NCI-H2171 (cell line): ENCODE results near the gene PCLO.
A peak's percentile ranks its signal among the peaks of the same experiment; 100 is the strongest.

ENCODE experiments used
- DNase-seq: peaks from one replicate; lab custom pipeline; 2025; lab: John Stamatoyannopoulos, UW

Gene PCLO

DNA sequence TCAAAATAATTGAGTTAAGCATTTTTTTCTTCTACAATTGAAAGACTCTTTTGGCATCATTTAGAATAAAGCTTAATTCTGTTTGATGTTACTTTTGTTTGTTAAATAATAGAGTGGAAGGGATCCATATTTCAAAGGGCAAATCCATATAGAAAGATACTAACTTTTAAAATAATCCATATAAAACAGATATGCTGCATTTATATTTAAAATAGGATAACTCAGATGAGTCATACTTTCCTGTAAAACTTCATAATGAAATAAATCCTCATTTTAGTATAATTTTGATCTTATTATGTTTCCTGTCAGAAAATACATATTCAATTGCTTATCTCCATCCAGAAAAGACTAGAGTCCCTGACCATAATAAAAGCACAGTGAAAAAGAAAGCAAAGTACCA lies 323.6 kb downstream of the PCLO start:
- DNase-seq: no peak

DNA sequence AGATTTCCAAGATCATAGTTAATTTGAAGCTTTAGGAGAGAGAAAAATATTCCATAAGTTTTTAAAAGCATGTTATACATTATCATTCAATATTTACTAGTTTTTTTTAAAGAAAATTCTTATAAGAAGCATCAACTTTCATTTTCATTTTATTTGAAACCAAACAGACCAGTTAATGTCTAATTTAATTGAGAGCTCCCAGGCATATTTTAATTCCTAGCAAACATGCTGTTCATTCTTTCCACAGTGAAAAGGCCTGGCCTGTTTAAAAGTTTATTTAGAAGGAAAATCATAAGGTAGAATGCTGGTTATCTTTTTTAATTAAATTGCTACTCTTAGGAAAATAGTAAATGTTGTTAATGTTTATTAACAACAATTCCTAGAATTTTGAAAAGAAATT lies 324.4 kb downstream of the PCLO start:
- no peak for DNase-seq

DNA sequence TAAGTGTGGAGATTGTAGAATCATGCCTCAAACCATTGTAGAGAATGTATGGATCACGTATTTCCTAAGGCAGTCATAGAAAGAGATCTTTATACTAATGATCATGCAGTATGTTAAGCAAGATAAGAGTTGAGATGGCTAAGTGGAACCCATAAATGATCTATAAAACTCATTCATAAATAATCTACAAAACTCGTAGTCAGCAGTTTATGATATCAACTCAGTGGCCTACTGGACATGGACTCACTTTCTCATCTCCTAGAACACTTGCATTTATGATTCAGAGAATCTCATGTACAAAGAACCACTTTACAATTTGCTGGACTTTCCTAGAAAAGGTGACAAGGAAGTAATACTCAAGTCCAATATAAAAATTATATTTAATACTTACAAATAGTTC lies 339.6 kb downstream of the PCLO start:
- no peak for DNase-seq

DNA sequence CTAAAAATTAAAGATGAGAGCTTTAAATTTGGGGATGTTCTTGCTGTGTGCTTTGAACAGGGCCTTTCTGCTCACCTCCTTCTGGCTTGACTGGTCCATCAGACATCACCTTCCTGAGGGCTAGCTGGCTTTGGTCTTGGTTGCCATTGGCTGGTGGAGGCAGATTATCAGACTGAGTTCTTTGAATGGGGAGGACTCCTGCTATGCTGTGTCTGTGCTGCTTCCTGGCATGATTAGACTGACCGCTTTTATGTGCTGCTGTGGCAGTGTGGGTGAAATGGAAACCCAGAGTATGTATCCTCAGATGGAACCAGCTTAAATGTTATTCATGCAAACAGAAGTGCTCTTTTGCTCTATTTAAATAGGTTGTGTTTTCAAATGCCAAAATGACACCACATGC lies 341.6 kb downstream of the PCLO start:
- DNase-seq: no peak

DNA sequence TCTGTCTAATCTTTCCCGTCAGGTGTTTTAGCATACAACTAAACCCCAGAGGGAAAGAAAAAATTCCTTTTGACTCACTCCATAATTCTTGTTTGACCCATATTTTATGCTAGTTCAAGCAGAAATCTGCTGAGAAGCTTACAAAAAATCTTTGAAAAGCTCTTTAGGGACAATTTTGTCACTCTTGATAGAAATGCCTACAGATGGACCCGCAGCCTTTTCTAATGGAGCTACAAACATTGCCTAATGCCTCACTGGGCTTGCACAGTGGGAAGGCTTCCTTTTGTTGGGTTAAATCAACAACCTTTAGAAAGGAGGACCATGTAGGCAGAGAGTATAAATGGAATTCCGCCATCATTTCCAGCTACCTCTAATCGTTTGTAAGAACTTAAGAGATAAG lies 344.5 kb downstream of the PCLO start:
- no peak for DNase-seq

DNA sequence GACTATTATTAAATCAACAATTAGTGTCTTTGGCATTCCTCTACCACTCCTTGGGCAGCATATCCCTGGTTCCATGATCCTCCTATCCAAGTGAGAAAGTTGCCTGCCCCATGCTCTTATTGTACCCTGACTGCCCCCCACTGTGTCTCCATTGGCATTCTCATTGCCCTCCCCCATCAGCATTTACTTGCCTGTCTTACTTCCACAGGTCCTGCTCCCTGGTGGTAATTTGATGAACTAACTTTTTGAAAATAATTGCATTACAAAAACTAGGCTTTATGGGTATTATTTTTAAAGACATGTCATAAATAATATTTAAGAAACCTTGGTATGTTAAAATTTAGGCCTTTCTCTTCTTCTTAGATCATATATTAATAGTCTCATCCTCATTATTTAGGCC lies 346.4 kb downstream of the PCLO start:
- no peak for DNase-seq

DNA sequence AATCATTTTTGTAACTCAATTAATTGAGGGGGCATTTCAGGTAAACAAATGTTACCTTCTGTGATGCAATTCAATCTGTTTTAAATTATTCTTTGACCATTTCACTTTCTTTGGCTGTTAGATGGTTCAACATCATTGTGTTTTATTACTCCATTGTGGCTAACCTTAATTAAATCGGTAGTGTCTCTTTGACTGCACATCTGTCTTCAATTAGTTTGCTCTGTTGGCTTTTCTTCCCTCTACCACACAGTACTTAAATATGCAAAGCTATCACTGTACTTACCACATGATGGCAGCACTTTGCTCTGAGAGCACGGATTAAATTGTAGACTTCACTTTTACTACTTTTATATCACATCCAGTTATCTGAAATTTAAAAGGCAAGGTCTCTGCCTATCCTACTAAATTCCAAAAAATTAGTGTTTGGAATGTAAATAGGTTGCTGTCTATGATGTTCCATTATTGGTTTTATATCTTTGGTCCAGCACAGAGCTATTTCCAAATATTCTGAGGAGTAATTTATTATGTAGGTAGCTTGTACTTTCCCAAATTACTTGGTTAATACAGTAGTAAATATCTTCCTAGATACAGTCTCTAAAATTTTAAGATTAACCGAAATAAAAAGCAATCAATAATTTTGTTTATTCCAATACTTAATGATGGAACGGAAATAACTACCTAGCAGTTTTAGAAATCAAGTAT lies 352.0 kb downstream of the PCLO start:
- DNase-seq: peak; percentile 40

DNA sequence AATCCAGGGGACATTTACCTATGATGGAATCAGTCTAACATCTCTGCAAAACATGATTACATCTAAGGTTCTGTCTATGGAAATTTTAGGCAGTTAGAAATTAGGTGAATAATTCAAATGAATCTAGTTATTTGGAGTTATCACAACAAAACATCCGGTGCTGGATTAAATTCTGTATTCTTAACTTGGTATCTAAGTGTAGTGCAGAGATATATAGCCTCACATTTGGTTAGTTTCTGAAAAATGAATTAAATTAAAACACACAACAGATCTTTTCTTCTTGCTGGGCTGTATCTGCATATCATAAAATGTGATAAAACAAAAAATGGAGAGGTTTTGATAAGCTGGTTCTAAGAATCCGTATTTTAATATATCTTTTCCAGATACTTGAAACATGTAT lies 354.1 kb downstream of the PCLO start:
- DNase-seq: no peak

DNA sequence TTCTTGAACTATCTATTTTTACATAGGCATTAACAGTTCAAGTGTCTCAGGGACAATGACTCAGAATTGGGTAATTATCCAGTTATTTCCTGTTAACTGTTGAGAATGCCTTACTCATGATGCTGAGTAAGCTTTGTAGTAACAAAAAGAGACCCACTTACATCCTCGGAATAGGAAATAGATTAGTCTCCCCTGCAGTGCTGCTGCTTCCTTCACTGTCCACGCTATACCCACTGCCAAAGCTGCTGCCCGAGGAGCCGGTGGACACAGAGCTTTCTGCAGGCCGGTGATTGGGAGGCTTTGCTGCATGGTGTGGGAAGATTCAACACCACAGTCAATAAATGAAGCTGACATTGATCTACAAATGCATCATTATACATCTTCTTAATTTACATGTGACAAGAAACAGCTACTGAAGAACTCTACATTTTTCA lies 357.1 kb downstream of the PCLO start:
- no peak for DNase-seq

DNA sequence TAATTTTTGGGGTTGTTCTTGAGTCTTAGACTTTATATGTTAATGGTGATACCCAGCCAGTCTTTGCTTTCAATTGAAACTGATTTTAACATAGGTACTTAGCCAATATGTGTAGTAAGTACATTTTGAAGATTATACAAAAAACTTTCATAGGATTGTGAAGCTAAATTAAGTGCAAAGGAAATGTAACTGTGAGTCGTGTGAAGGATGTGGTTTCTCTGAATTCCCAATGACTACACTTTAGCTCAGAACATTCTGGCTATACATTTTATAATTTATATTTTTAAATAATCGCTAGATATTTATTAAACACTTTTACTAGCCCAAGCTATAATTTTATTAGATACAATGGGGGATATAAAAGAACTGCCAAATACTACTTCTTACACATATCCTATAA lies 359.3 kb downstream of the PCLO start:
- no peak for DNase-seq

DNA sequence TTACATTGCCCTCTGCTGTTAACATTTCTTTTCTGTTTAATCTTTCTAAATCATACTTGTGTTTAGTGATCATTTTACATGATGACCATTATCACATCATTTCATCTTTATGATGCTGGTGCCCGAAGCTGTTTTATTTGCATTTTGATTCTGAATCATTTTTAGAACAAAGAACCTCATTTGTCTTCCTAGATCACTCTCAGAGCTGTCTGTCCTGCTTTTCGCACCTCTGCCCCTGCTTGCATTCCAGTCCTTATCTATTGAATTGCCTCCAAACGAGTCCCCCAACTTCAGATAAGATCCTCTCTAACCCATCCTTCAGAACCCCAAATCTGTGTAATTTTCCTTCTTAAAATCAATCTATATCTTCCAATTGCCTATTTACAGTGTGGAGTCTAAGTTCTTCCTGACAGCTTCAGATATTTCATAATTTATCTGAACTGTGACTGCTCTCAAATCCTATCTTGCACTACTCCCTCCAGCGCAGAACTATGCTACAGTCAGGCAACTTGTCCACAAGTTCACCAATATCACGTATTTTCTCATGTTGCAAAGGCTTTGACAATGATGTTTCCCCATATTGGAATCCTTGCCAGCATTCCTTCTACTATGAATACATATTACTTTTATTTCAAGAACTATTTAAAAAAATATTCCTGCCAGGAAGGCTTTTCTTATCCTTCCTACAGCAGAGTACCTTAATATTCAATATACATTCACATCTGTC lies 372.6 kb downstream of the PCLO start:
- DNase-seq: no peak

DNA sequence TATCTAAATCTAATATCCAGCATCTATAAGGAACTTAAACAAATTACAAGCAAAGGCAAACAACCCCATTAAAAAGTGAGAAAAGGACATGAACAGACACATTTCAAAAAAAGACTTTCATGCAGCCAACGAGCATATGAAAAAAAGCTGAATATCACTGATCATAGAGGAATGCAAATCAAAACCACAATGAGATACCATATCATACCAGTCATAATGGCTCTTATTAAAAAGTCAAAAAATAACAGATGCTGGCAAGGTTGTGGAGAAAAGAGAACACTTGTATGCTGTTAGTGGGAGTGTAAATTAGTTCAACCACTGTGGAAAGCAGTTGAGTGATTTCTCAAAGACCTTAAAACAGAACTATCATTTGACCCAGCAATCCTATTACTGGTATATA lies 384.7 kb downstream of the PCLO start:
- DNase-seq: no peak

DNA sequence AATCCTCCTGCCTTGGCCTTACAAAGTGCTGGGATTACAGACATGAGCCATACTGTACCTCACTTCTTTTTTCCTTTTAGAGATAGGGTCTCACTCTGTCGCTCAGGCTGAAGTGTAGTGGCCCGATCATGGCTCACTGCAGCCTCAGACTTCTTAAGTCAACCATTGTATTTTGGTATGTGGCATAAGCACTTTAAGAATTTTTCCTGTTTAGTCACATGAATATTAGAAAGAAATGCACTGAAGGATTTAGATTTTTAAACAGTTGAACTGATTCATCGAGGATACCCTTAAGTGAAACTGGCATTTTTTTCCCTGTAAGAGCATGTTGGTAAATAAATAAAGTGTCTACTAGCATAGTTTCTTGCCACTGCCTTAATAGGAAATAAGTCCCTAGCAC lies 399.8 kb downstream of the PCLO start:
- no peak for DNase-seq

DNA sequence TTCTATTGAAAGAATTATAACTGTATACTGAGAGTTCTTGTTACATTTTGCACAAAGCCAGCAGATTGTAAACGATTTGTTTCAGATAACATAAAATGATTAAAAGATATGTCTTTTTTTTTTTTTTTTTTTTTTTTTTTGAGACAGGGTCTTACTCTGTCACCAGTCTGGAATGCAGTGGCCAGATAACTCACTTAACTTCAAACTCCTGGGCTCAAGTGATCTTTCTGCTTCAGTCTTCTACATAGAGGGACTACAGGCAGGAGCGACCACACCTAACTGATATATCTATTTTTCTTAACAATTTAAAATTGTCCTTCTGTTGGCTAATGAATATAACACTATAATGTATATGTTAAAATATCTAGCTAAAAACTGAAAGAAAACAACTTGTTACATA lies 401.9 kb downstream of the PCLO start:
- no peak for DNase-seq

DNA sequence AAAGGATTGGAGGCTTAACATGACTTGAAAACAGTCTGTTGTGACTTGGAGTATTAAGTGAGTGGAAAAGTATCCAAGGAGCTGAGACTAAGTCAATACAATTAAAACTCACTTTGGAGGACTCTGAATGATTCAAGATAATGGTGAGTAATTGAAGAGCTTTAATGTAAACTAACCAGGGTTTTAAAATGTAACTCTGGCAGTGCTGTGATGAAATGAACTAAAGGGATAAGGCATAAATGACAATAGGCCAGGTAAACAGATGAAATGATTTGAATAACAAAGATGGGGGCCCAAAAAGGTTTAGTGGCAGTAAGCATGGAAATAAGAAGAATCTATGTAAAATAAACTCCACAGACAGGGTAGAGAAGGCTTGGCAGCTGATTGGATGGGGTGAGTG lies 402.6 kb downstream of the PCLO start:
- DNase-seq: no peak

DNA sequence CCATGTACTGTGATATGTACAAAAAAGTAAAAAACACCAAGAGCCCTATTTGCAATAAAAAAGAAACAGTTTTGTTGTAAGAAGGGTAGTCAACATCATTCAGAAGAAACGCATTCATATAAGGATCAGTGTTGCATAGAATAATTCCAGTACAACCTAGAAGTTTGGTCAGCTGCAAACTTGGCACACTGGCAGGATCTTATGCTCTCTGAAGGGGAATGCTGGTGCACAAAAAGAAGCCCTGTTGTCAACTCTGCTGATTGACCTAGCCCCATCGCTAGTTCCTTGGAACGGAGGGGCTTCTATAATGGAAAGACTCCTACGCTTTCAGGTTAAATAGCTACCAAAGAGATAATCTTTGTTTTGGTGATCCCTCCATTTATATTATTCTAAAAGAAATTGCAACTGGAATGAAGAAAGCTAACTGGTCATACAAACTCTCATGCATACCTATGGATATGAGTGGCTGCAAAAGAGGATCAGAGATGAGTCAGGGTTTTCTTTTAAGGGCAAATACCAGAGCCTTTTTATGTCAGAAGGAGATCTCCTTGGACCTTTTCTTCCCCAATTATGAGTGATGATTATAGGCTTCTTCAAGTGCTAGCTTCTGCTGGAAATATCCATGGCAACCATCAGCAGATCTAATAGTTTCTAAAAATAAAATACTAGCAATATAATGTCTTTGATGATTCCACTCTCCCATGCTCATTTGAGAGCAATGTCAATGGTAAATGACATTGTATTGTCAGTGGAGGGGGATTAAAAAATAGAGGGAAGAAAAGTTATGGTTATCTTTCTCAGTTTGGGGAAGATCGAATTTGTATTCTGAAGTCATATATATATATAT lies 406.8 kb downstream of the PCLO start:
- no peak for DNase-seq

DNA sequence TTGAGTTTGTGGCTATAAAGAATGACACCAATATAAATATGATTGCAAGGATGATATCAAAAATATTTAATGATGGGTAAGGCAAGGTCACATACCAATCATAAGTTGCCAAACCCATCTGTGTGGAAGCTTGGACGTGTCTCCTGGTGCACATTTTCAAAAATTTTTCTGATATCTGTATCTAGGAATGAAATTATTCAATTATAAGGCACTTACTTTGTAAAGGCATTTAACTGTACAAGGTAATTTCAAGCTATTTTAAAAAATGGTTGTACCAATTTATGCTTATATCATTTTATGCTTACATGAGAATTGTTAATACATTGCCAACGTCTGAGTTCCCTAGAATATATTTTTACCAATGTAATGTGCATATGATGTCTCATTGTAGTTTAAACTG lies 412.7 kb downstream of the PCLO start:
- DNase-seq: no peak

DNA sequence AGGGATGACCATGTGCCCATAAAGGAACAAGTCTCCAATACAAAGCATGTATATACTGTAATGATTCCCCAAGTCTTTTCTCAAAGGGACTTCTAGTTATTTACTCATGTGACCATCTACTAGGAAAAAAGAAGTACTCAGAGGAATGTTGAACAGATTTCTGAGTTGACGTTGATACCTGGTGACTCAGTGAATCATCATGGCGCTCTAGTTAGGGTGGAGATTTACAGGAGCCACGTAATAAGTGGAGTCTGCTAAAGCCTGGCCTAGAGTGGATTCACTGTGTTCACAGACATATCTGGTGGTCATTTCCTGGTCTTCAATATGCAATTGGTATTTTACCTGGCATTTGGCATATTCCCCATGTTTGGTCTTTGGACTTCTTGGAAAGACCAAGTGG lies 416.9 kb downstream of the PCLO start:
- DNase-seq: no peak

DNA sequence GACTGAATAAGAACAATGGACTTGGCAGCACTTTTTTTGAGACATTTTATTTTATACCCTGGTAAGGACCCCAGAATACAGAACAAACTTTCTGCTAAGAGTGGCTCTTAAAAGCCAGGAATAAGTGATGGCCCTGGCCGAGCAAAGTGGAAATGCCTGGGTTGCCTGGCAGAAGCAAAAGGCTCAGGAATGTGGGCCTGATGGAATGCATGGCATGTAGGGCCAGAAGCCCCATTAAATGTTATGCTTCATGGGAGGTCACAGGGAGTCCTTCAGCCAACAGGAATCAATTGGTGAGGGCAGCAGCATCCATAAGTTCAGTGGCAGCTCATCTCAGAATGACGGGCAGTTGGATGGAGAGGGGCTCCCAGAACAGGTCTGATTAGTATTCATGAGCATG lies 417.6 kb downstream of the PCLO start:
- no peak for DNase-seq

DNA sequence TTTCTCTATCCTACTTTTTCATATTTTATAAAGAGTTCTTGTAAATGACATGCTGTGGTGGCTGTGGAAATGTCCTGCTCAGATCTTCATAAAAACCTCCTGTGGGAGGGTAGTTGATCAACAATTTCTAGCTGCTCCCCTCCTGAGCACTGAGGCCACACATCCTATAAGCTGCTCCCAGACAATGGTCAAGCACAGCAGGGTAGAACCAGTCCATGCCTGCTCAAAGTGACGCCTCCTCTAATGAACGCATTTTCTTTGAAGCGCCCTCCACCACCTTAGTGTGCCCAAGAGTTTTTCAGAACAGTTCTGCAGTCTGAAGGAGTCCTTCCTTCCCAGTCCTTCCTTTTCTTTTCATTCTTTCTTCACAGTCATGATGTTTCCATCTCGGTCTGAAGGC lies 420.5 kb downstream of the PCLO start:
- no peak for DNase-seq

DNA sequence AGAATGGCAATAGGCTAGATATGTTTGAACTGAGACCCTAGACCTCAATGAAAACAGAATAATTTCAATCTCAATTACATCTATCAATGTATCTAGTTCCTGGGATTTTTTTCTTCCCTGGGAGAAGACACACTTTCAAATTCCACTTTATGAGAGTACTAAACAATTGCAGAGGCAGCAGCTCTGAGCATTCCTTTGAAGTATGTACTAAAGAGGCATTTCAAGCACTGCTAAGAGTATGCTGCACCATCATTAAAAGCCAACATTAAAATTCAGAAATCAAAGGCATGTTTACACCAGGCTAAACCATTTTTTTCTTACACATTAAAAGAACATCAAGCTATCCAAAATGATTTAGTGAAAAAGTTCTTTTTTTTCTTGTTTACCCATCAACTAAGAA lies 421.2 kb downstream of the PCLO start:
- DNase-seq: no peak

DNA sequence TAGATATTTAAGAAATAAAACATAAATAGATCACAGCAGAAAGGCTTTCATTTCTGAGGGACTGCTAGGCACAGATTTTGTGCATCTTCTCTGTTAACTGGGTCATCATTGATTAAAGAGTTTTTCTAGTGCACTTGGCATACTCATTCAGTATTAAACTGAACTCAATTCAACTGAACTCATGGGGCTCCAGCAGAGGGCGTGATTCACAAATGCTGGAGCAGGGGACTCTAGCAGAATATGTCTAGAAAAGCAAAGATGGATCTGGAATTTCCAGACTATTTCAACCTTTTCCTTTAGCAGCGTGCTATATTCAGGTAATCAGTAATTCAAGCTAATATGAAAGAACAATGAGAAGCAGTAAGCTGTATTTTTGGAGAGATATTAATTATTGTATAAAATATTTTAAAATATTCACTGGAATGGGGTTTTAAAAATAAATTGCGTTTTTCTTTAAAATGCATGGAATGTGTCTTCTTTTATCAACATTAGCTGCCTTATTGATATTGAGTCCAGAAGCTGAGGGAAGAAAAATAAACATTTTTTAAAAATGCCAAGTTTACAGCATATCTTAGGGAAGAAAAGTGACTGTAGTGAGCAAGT lies 422.3 kb downstream of the PCLO start:
- DNase-seq: peak; percentile 40

DNA sequence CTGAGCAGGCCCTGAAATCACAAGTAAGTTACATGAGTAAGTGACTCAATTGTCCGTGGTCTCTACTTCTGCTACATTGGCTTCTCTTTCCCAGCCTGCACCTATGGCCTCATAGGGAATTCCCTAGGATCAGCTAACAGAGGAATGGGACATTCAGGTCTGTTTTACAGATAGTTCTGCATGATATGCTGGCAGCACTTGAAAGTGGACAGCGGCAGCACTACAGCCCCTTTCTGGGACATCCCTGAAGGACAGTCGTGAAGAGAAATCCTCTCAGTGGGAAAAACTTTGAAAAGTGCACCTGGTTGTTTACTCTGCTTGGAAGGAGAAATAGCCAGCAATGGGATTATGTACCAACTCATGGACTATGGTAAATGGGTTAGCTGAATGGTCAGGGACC lies 426.1 kb downstream of the PCLO start:
- no peak for DNase-seq
